HG03575 (cell line): Measurements from ENCODE around the gene AAGAB.

Experiments used
- ATAC-seq: cut with Tn5 transposase; IDR thresholded peaks from one replicate; pipeline ENCODE4 v1.9.1; 2021; ENCODE audit not compliant: unreplicated experiment, insufficient number of reproducible peaks, low FRiP score; ENCODE audit errors: extremely low read depth

AAGAB gene

DNA sequence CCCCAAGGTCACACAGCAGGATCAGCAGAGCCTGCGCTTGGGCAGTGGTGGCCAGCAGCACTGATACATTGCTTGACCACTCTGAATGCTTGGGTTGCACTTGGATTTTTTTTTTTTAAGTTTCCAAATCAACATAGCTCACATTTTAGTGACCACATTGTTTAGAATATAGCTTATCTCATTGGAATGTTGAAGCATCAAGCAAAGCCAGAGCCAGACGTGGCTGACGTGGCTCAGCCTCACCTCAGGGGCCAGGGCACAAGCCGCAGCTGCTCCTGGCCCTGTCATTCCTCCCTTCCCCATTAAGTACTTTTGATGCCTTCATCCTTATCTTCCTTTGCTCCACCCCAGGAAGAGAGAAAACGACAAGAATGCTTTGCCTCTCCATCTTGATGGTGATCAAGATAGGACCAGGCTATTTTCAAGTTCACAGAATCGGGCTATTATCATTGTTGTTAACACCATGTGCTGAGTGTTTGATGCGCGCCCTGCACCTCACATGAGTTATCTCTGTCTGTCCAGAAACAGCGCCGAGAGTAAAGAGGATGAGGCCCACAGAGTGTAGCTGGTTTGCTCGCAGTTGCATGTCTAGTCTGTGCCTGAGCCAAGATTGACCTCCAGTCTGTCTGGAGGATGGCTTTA lies 75.8 kb downstream of the AAGAB start:
- no peak for ATAC-seq

DNA sequence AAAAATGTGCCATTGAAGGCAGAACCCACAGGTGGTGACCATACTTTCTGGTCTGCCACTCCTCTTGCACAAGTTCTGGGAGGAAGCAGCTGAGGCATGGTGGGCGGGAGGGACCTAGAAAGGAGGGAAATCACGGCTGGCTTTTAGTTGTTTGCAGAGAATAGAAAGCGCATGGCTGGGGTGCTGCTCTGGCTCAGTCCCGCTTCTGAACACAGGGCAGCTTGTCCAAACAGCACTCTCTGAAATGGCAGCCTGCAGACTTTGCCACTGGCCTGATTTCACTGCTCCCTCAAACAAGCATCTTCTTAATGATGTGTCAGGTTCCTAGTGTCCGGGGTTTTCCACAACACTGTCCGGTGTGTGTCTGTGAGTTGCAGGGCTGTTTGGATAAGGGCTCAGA lies 76.7 kb downstream of the AAGAB start:
- ATAC-seq = no peak

DNA sequence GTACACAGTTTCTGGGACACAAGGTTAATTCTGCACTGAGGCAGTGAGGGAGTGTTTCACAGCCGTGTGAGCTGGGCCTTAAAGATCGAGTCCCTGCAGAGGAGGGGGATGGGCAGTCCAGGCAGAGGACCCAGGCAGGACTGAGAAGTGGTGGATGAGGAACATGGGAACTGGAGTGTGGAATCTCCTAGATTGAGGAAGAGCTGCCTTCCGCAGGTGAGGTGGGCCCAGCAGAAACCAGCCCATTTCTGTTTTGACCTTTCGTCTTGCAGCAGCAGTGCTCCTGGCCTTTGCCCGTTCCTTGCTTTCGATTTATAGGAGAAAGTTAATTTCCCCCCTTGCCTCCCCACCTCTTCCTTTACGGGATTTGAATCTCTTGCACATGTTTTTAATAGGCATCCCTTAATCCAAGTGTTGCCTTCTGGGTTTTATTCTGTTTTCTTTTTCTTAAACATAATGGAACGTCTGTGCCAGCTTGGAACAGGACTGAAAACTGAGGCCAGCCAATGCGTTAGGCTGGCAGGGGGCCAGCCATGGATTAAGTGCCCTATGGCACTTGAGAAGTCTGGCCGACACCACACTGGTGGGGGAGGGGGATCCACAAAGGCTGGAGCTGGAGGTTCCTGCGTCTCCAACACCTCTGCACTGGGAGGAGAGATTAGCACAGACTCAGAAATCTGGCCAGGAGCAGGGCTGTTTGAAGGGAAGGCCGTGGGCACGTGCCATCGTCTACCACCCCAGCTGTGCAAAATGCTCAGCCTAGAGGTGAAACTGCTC lies 78.1 kb downstream of the AAGAB start:
- no peak for ATAC-seq

DNA sequence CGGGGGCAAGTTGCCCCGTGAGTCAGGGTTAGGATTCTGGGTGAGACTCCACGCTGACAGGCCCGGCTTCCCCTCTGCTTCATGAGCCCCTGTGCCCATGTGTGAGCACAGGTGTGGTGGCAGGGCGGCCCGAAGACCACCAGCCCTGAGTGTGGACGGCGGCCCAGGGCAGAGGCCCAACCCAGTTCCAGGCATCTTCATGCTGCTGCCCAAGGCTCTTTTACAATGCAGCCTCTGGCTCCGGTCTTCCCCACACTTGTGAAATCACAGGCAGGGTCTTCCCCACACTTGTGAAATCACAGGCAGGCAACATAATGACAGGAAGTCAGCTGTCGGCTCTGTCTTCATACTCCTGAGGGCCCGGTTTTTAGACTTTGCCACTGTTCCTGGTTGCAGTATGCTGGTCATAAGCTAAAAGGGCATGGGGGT lies 78.8 kb downstream of the AAGAB start:
- no peak for ATAC-seq

DNA sequence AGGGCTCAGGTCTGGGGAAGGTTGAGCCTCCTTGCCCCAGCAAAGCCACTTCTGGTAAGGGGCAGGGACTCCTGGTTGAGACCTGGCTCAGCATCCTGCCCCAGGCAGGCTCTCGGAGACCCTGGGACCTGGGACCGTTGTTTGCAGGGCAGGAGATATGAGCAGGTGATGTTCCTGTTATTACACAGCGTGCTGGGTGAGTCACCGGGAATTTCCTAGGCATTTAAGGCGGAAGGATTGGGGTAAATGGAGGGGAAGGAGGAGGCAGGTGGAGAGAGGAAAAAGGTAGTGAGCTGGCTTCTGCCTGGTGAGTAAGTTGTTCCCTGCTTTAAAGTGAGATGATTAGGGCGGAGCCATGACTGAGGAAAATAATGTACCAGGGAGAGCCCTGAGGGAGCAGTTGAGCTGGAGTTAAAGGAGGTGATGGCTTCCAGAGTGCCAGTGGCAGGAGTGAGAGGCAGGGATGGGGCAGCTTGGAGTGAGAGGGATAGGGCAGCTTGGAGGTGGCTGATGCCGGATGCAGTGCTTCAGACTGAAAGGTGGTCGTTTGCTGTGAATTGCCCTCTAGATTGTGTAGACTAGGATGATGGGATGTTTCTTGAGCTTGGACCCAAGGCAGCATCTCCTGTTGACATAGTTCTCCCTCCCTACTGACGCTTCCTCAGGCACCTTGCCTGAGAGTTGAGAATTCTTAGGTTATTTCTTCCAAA lies 79.4 kb downstream of the AAGAB start:
- ATAC-seq = no peak

DNA sequence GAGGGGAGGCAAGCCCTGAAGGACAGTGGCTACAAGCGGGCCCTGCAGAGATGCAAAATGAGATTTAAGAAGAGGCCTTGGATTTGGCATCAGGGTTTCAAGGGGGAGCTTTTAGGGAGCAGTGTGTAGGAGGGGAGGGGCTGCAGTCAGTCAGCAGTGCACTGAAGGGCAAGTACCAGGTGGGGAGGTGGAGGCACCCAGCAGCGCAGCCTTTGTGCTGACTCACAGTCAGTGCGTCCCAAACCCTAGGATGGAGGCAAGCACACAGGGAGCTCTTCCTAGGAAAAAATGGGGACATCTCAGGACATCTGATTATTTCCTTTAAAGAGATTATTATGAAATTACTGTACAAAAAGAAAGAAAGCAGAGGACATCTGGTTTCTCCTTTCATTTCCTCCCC lies 80.0 kb downstream of the AAGAB start:
- ATAC-seq = no peak

DNA sequence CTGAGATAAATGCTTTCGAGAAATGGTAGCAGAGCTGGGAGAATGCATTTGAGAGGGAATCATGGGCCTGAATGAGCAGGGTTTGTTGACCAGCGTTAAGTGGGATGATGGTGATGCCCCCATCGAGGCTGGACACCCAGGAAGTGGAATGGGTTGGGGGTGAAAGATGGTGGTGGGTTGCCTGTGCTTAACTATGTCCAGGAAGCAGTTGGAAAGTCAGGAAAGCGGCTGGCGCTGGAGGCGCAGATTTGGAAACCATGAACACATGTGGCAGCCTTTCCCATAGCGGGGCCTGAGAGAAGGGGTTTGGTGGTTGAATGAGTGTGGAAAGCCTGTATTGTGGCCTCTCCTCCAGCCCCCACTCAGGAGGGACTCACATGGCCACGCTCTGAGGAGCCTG lies 80.7 kb downstream of the AAGAB start:
- no peak for ATAC-seq

DNA sequence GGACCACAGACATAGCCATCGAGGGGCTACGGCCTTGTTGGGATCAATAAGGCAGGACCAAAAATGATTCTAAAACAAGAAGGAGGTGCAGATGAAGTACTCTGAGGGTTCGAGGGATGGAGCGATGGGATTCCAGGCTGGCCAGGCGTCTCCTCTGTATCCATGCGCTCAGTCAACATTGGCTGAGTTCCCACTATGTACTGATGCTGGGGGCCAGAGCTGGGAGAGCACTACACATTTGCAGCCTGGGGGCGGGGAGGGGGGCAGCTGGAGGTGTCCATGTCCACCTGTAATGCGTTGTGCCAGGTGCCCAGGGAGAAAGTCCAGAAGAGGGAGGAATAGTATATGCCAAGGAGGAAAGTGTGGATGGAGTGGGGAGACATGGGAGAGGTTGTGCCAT lies 81.5 kb downstream of the AAGAB start:
- no peak for ATAC-seq

DNA sequence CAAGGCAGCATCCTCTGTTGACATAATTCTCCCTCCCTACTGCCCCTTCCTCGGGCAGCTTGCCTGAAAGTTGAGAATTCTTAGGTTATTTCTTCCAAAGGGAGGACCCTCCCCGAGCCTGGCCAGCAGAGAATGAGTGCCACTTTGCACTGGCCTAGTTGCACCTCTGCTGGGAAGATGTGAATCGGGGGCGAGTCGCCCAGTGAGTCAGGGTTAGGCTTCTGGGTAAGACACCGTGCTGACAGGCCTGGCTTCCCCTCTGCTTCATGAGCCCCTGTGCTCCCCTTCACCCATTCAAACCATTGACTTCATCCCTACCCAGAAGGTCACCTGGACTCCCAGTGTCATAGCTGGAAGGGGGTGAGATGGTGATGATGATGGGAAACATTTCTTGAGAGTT lies 82.3 kb downstream of the AAGAB start:
- ATAC-seq = no peak

DNA sequence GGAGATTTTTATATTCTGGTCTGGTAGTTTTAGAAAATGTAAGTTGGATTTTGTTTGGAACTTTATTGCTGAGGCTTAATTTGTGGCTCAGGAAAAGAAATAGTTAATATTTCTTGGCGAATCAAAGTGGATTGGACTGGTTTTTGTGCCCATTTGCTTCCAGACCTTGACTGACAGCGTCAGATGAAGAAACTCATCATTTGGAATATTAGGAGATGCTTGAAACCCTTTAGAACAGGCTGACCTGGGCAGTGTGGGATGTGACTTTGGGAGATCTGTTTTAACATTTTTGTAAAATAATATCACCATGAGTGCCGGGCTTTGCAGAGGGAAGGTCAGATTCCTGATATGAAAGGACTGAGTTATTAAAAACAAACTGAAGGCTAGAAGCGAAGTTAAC lies 83.0 kb downstream of the AAGAB start:
- no peak for ATAC-seq

DNA sequence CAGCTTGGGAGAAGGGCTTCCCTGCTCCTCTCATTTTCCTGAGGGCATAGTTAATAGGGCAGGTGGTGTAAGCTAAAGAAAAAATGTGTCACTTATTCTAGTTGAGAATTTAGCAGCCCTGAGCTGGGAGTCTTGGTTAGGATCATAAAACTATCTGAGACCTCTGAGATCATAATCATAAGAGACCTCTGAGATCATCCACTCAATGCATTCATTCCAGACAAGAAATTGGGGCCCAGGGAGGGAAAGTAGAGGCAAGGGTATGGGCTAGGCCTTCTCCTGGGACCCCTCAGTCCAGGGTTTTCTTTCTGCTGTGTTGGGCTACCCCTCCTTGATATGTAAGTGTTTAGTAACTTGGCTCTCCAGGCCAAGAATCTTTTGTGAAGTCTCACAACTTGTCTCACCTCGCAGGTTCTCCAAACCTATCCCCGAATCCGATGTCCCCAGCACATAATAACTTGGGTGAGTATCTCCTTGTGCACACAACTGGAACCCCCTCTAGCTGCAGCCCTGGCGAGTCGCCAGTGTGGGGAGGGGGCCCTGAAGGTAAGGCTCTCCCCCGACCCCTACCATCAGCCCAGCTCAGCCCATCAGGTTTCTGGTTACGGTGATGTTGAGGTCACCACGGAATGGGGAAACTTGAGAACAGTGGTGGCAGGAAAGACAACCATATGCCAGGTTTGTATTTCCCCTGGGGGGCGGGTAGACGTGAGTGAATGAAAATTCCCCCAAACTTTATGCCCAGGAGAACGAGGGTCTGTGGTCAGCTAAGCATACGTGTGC lies 84.1 kb downstream of the AAGAB start:
- no peak for ATAC-seq

DNA sequence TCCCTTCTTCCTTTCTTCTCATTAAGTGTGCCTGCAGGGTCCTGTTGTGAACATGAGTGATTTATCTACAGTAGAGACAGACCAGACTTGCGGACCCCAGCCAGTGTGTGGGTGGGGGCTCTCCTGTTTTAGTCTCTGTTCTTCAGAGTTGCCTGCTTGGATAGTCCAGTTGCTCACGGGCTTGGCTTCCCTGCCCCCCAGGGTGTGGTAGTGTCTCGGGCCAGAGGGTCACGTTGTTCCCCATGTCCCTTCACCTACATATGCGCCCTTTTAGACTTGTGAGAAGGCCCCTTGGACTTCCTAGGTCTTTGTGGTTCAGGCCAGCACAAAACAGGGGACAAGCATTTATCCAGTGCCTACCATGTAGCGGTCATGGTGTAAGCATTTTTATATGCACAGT lies 85.8 kb downstream of the AAGAB start:
- no peak for ATAC-seq

DNA sequence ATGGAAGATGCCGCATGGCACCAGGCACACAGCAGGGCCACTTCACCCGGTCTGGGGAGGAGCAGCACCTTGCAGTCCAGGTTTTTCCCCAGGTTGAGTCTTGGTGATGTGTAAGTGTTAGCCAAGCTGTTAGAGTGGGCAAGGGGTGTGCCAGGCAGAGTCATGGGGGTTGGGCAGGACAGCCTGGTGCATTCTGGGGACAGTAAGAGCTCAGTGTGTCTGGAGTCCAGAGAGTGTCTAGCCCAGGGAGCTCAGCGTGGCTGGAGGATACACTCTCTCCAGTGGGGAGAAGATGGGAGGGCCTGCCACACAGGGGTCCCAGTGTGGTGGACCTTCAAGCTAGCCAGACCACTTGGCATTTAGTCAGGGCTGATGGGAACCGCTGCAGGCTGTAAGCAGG lies 87.4 kb downstream of the AAGAB start:
- no peak for ATAC-seq

DNA sequence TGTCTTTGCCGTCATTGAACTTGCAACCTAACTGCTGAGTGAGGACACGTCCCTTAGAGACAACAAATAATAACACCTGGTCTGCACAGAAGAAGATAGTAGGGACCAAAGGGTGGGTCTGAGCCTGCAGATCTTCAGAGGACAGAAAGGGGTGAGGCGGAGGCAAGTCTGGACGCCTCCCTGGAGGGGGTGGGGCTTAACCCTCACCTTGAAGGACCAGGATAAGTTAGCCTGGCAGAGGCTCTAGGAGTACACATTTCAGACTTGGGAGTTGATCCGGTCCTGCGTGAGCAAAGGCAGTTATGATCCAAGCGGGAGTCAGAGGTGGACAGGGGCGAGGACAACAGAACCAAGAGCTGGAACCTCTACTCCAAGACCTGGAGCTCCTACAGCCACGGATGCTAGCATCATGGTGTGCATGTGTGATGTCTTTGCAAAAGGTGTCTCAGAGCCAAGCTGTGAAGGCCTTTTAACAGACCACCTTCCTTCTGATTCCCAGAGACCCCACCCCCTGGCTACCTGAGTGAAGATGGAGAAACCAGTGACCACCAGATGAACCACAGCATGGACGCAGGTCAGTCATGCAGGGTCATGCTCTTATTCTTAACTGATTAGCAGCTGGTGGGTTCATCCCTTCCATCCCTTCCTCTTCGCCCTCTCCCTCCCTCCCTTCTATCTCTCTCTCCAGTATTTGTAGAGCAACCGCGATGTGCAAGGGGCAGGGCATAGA lies 88.0 kb downstream of the AAGAB start:
- ATAC-seq = no peak

DNA sequence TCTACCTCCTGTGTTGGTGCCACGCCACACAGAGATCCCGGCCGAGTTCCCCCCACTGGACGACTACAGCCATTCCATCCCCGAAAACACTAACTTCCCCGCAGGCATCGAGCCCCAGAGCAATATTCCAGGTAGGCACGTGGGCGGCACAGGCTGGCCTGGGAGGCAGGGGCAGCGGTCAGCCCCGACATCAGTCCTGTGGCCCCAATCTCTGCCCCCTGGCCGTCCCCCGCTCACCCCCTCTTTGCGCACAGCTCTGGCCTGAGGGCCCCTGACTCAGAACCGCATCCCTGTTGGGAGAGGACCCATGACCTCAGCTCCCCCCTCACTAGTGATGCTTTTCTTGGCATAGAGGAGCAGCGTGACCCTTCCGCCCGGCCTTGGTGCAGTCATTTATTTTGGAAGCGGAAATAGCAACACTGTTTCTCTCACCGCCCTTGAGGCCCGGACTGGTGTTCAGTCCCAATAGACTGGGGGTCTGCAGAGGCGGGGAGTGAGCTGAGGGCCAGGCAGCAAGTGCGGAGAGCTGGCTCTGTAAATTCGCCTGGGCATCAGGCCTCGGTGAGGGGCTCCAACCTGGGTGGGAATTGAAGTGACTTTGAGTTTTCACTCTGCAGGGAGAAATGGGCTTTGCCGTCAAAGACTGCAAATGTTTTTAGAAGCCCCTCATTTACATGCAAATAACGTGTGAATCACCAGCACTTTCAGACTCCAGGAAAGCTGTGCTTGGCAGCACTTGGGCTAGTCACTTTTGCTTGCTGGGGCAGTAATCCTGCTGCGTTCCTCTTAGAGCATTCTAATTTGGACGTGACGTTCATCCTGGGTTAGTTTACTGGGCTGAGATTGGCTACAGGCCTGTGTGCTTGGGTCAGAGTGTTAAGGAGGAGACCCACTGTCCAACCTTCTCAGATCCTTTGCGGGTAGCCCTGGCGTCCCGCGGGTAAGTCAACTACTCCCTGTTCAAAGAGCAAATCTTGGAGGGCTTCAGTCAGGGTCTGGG lies 88.9 kb downstream of the AAGAB start:
- ATAC-seq = no peak

DNA sequence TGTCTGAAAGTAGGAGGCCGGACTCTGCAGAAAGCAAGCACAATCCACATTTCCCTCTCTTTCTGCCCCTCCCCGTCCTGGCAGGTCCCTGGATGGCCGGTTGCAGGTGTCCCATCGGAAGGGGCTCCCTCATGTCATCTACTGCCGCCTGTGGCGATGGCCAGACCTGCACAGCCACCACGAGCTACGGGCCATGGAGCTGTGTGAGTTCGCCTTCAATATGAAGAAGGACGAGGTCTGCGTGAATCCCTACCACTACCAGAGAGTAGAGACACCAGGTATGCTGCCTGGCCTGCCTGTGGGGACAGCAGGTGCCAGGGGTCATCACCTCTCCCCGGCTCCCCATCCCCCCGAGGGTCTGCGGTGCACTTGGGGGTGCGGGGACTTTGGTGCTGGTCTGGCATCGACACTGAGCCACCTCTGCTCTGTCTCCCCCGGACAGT lies 89.6 kb downstream of the AAGAB start:
- ATAC-seq = no peak

DNA sequence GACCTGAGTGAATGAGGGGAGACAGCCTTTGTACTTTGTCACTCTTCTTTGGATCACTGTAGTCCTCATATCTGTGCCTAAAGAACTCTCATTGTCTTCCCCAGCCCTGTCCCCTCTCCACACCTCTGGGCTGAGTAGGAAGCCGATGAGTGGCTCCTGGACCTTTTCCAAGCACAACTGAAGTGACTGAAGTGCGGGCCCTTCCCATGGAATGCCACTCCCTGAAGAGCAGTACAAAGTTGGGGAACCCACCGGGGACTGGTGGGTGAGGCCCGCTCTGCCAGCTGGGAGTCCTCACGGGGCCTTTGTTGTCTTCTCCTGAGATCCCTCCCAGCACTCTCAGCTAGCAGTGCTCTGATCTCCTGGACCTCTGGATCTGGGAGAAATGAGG lies 90.1 kb downstream of the AAGAB start:
- ATAC-seq = no peak

DNA sequence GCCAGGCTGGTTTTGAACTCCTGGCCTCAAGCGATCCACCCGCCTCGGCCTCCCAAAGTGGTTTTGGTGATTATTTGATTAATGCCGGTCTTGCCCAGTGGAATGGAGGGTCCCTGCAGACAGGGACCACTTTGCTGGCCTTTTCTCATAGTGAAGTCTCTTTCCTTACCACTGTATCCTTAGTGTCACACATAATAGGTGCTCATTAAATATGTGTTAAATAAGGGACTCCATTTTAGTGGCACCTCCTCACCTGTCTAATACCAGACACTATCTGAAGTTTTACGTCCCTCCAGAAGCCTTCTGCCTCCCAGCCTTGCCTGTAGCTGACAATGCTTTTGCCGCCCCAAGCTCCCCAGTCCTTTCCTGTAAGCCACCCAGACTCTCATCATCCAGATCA lies 91.3 kb downstream of the AAGAB start:
- no peak for ATAC-seq
